Stimulated activated CD4-positive, alpha-beta T cell treated with anti-CD3 and anti-CD28 coated beads, Interleukin-4, amount 100 ng/mL, for 1 hour (primary cell): ENCODE results near the gene MPIG6B.

Experiments
- DNase-seq: peaks from one replicate; pipeline ENCODE4 v3.0.0-alpha.2; 2020

Gene MPIG6B

GRCh38 chr6:31722173-31722572, 1.0 kb upstream of the MPIG6B start:
- DNase-seq, result no peak

- no peak for DNase-seq
Observed at GRCh38 chr6:31723980-31724691, 963 bp downstream of the MPIG6B start.

- DNase-seq, result no peak
Observed at GRCh38 chr6:31725502-31726350, 2.6 kb downstream of the MPIG6B start.

- no peak for DNase-seq
Observed at GRCh38 chr6:31727034-31727716, 4.0 kb downstream of the MPIG6B start.

- DNase-seq, result no peak
Observed at GRCh38 chr6:31727717-31728671, 4.8 kb downstream of the MPIG6B start.

- DNase-seq, result no peak
Observed at GRCh38 chr6:31728767-31729514, 5.8 kb downstream of the MPIG6B start, which contains the start of gene DDAH2. Gene DDAH2 (minus strand): TSS chr6:31729299. CDS start chr6:31729161, 138 bp downstream.

GRCh38 chr6:31729515-31729978, 6.4 kb downstream of the MPIG6B start:
- peak; percentile 78 for DNase-seq

- peak; percentile 68 for DNase-seq
Observed at GRCh38 chr6:31729979-31730630, 6.9 kb downstream of the MPIG6B start.

GRCh38 chr6:31730631-31731086, 7.5 kb downstream of the MPIG6B start:
- DNase-seq, result no peak

GRCh38 chr6:31732029-31732428, 8.9 kb downstream of the MPIG6B start:
- no peak for DNase-seq

- no peak for DNase-seq
Observed at GRCh38 chr6:31733734-31734133, 10.6 kb downstream of the MPIG6B start.

GRCh38 chr6:31734247-31734820, 11.2 kb downstream of the MPIG6B start:
- no peak for DNase-seq

GRCh38 chr6:31734821-31735406, 11.7 kb downstream of the MPIG6B start:
- peak; percentile 43 for DNase-seq

- peak; percentile 82 for DNase-seq
Observed at GRCh38 chr6:31736021-31736767, 13.0 kb downstream of the MPIG6B start, which contains the start of gene CLIC1. Gene CLIC1 (minus strand): TSS chr6:31736530. CDS start chr6:31736300, 230 bp downstream.

GRCh38 chr6:31736768-31737314, 13.7 kb downstream of the MPIG6B start:
- DNase-seq, result no peak

- no peak for DNase-seq
Observed at GRCh38 chr6:31737315-31737990, 14.3 kb downstream of the MPIG6B start.

GRCh38 chr6:31737991-31738979, 15.1 kb downstream of the MPIG6B start:
- DNase-seq, result peak; percentile 53
